GM12878 (cell line): ENCODE results near the gene DNAH1. TPM values are rescaled to one million over a fixed set of nuclear protein-coding genes. Genes with fewer than 3 reads are reported as not detected.

Experiments
- ATAC-seq: fragments of 200-7000 bp; cut with Tn5 transposase; 3 replicates; pipeline ENCODE4 v1.9.1; 2020; ENCODE audit warnings: mild to moderate bottlenecking, moderate library complexity
- BruUV-seq: library from RNA; stranded (reverse); fragments of 400-500 nt; replicated peaks from 2 replicates; lab custom pipeline; 2021; lab: Mats Ljungman, UMichigan
- CTCF ChIA-PET: fragments of 300-600 bp; sonication (Branson Sonifier 250); formaldehyde crosslinking; extraction: SDS; loops from one replicate; lab custom pipeline; 2021; ENCODE audit warnings: inconsistent platforms; lab: Yijun Ruan, JAX
- POLR2A ChIA-PET: fragments of 350-600 bp; formaldehyde crosslinking; extraction: SDS; loops from one replicate; lab custom pipeline; 2021; ENCODE audit warnings: inconsistent platforms; lab: Charles Lee
- RAD21 ChIA-PET: fragments of 300-600 bp; sonication (Branson Sonifier 250); formaldehyde crosslinking; loops from one replicate; lab custom pipeline; 2023; ENCODE audit warnings: antibody characterized with exemption; ENCODE audit not compliant: unreplicated experiment; lab: Charles Lee
- SMC1A ChIA-PET: fragments of 300-600 bp; sonication (Branson Sonifier 250); formaldehyde crosslinking; loops from one replicate; lab custom pipeline; 2023; ENCODE audit not compliant: unreplicated experiment, uncharacterized antibody; lab: Charles Lee
- DNase-seq: peaks from one replicate; pipeline ENCODE4 v3.0.0-alpha.2; 2011; ENCODE audit warnings: low read depth, low spot score
- FAIRE-seq: peaks from 3 replicates; lab custom pipeline; 2011; peaks lifted over from hg19 to GRCh38; lab: Jason Lieb, UNC
- H2AFZ ChIP-seq: 2 replicates; pipeline ENCODE4 v1.6.0; 2011; ENCODE audit warnings: low read depth, low read length, control low read depth; ENCODE audit not compliant: control insufficient read depth
- H3K27ac ChIP-seq: 2 replicates; pipeline ENCODE4 v1.5.1; 2011; ENCODE audit warnings: control low read depth; ENCODE audit not compliant: control insufficient read depth, insufficient read depth
- H3K27me3 ChIP-seq, 2 experiments: replicated peaks in 1 of 2; 2 replicates each; pipeline versions ENCODE4 v1.6.0 to v1.6.1; 2011; ENCODE audit warnings: low read length in 1 of 2; ENCODE audit not compliant: control insufficient read depth in 2 of 2, insufficient read depth in 2 of 2
- H3K36me3 ChIP-seq, 2 experiments: 2 replicates each; pipeline ENCODE4 v1.5.1; 2011; ENCODE audit warnings: low read length in 1 of 2; ENCODE audit not compliant: control insufficient read depth in 2 of 2, insufficient read depth in 2 of 2
- H3K4me1 ChIP-seq: 2 replicates; pipeline ENCODE4 v1.6.1; 2011; ENCODE audit warnings: mild to moderate bottlenecking, low read length, moderate library complexity, mixed read lengths; ENCODE audit not compliant: control insufficient read depth, insufficient read depth
- H3K4me2 ChIP-seq: 2 replicates; pipeline ENCODE4 v1.6.0; 2011; ENCODE audit warnings: control low read depth; ENCODE audit not compliant: control insufficient read depth, insufficient read depth
- H3K4me3 ChIP-seq: fragments of 200-600 bp; sonication (generic); 2 replicates; pipeline ENCODE4 v1.5.1; 2016
- H3K79me2 ChIP-seq: 2 replicates; pipeline ENCODE4 v1.6.0; 2011; ENCODE audit warnings: low read length; ENCODE audit not compliant: control insufficient read depth, insufficient read depth
- H3K9ac ChIP-seq: 2 replicates; pipeline ENCODE4 v1.8.0; 2011; ENCODE audit warnings: low read length, control low read depth, mixed read lengths; ENCODE audit not compliant: control insufficient read depth, insufficient read depth
- H3K9me3 ChIP-seq: replicated peaks from 3 replicates; pipeline ENCODE4 v1.5.1; 2011; ENCODE audit warnings: mild to moderate bottlenecking, low read length; ENCODE audit not compliant: control insufficient read depth, insufficient read depth
- H4K20me1 ChIP-seq: 2 replicates; pipeline ENCODE4 v1.6.0; 2011; ENCODE audit not compliant: control insufficient read depth, insufficient read depth
- BMI1 ChIP-seq: fragments of 450-650 bp; IDR thresholded peaks from 2 replicates; pipeline ENCODE4 v1.6.1; 2016; ENCODE audit warnings: mild to moderate bottlenecking, moderate library complexity, borderline replicate concordance
- CHD4 ChIP-seq: fragments of 200-600 bp; sonication (generic); IDR thresholded peaks from 2 replicates; pipeline ENCODE4 v1.6.1; 2016; ENCODE audit warnings: mild to moderate bottlenecking
- ELK1 ChIP-seq: IDR thresholded peaks from 2 replicates; pipeline ENCODE4 v1.6.1; 2012; ENCODE audit warnings: low read depth, low read length, improper control_type of control experiment
- JUND ChIP-seq: IDR thresholded peaks from 2 replicates; pipeline ENCODE4 v1.6.1; 2012; ENCODE audit warnings: low read depth, mild to moderate bottlenecking, low read length, improper control_type of control experiment, moderate library complexity
- MTA3 ChIP-seq: IDR thresholded peaks from 2 replicates; pipeline ENCODE4 v1.6.1; 2012; ENCODE audit warnings: low read length, inconsistent platforms, borderline replicate concordance
- MYB ChIP-seq: fragments of 150-350 bp; IDR thresholded peaks from 2 replicates; pipeline ENCODE4 v1.6.1; 2014; ENCODE audit warnings: mild to moderate bottlenecking, low read depth, low read length, borderline replicate concordance
- RAD51 ChIP-seq: fragments of 450-650 bp; IDR thresholded peaks from 2 replicates; pipeline ENCODE4 v1.6.1; 2016; ENCODE audit warnings: moderate library complexity, mild to moderate bottlenecking, inconsistent platforms
- SRF ChIP-seq, 2 experiments: IDR thresholded peaks; 2 replicates each; pipeline ENCODE4 v1.6.1; 2011; ENCODE audit warnings: low read depth in 2 of 2, low read length in 2 of 2, mild to moderate bottlenecking in 1 of 2, moderate library complexity in 1 of 2
- TCF3 ChIP-seq: IDR thresholded peaks from 2 replicates; pipeline ENCODE4 v1.6.1; 2012; ENCODE audit warnings: low read depth, mild to moderate bottlenecking, low read length, borderline replicate concordance; ENCODE audit not compliant: insufficient read depth
- ZBTB40 ChIP-seq: fragments of 450-650 bp; IDR thresholded peaks from 2 replicates; pipeline ENCODE4 v1.6.1; 2016; ENCODE audit warnings: mild to moderate bottlenecking, moderate library complexity, borderline replicate concordance
- WGBS: methylation state at CpG from one replicate; pipeline ENCODE4 v1.1.6; 2016; ENCODE audit warnings: low lambda C conversion rate; ENCODE audit not compliant: insufficient replicate concordance, insufficient coverage; ENCODE audit errors: missing lambda C conversion rate; 5-methylcytosine and 5-hydroxymethylcytosine counted together
- in situ Hi-C: fragments of 300-500 bp; cut with MboI; formaldehyde crosslinking; loops from 9 replicates; pipeline ENCODE4 v1.14.3; 2018; ENCODE audit warnings: mixed read lengths
- intact Hi-C: fragments of 100-400 bp; cut with micrococcal nuclease; formaldehyde crosslinking; loops from one replicate; pipeline ENCODE4 v1.14.2; 2022; ENCODE audit not compliant: unreplicated experiment
- polyA plus RNA-seq, 11 experiments: library from polyadenylated mRNA; depleted of rRNA in 4 of 11; unstranded in 6 of 11; stranded (reverse) in 5 of 11; fragments of >200 nt; fragmentation: Nextera tagmentation in 4 of 11; fragmentation: Illumina TruSeq in 1 of 11; extraction: Ambion mirVana in 4 of 11; extraction: Trizol in 1 of 11; gene quantifications; 1 replicate in 1 of 11; 2 replicates in 10 of 11; pipeline versions ENCODE4 v1.2.1 to v1.2.3, GENCODE V29; 2011 to 2016; ENCODE audit warnings: inconsistent platforms in 2 of 11, missing spikeins in 2 of 11, low read depth in 1 of 11
- total RNA-seq, 4 experiments: library from RNA; depleted of rRNA in 3 of 4; stranded (reverse); fragments of >200 nt in 3 of 4; fragmentation: Illumina TruSeq in 1 of 4; extraction: Trizol in 1 of 4; gene quantifications; 2 replicates each; pipeline versions ENCODE4 v1.2.1 to v1.2.3, GENCODE V29; 2013 to 2021

The DNAH1 gene
- total and polyA plus RNA-seq, 10 of the 15 experiments (the other 5 are each of a cell fraction or from before 2014, with no cell fraction given): 0.31 to 5.8 (median 2.7) TPM

DNA sequence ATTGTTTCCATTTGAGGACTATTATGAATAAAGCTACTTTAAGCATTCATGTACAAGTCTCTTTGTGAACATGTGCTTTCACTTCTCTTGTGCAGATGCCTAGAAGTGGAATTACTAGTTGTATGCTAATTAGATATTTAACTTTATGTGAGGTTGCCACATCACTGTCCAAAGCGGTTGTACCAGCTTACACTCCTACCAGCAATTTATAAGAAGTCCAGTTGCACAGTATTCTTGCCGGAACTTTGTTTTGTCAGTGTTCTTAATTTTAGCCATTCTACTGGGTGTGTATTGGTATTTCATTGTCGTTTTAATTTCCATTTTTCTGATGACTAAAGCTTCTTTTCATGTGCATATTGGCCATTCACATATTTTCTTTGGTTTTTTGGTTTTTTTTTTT, 99.7 kb downstream of the DNAH1 start:
- no peak for TF ChIP-seq SRF (IDR thresholded peaks at IDR 0.05; ENCODE audit: low read depth in 2 of 2, low read length in 2 of 2)
- no peak for TF ChIP-seq ZBTB40
- no peak for TF ChIP-seq MYB
- no peak for TF ChIP-seq CHD4
- no peak for TF ChIP-seq RAD51
- TF ChIP-seq JUND: no peak
- TF ChIP-seq TCF3: no peak
- TF ChIP-seq BMI1: no peak
- no peak for TF ChIP-seq ELK1
- TF ChIP-seq MTA3: no peak
- ATAC-seq (no peak), FAIRE-seq (no peak), DNase-seq (no peak)
- WGBS: 98% methylated on average over 3 of the region's 3 CpGs
- Histone ChIP-seq H3K9ac (no peak overlapping the region), H3K79me2 (peaks cover 6% of the 10 kb centered on the region), H3K27me3 (no peaks in the 10 kb centered on the region), H4K20me1 (no peaks in the 10 kb centered on the region), H3K36me3 (no peaks in the 10 kb centered on the region), H3K9me3 (no peaks in the 10 kb centered on the region), H3K4me1 (peaks cover 10% of the 10 kb centered on the region), H3K4me3 (no peak overlapping the region), H3K4me2 (no peak overlapping the region), H2AFZ (no peak overlapping the region), H3K27ac (no peak overlapping the region)
- CTCF ChIA-PET: interaction anchor here (0.5 to 1.6 kb wide), 4 partner anchors 12 to 1047 kb away, joined by 3 to 7 read pairs (median 4); no protein-coding TSS in a partner anchor
- intact Hi-C loops: no loop called here
- POLR2A ChIA-PET: interaction anchor here (0.6 to 0.7 kb wide), 2 partner anchors 40 to 107 kb away, joined by 3 to 4 read pairs; no protein-coding TSS in a partner anchor
- RAD21 ChIA-PET: interaction anchor here (4.8 kb wide), 1 partner anchor 32 kb away, joined by 63 read pairs; the partner anchor contains the start of gene SEMA3G
- in situ Hi-C loops: no loop called here
- BruUV-seq: no TSS peak
- SMC1A ChIA-PET: no interaction called here
